Stimulated activated CD4-positive, alpha-beta T cell treated with anti-CD3 and anti-CD28 coated beads, Interleukin-4, amount 100 ng/mL, for 24 hours (primary cell): Measurements from ENCODE around the gene PDGFA.

Experiments used
- DNase-seq: peaks from one replicate; pipeline ENCODE4 v3.0.0-alpha.2; 2020

The PDGFA gene

DNA sequence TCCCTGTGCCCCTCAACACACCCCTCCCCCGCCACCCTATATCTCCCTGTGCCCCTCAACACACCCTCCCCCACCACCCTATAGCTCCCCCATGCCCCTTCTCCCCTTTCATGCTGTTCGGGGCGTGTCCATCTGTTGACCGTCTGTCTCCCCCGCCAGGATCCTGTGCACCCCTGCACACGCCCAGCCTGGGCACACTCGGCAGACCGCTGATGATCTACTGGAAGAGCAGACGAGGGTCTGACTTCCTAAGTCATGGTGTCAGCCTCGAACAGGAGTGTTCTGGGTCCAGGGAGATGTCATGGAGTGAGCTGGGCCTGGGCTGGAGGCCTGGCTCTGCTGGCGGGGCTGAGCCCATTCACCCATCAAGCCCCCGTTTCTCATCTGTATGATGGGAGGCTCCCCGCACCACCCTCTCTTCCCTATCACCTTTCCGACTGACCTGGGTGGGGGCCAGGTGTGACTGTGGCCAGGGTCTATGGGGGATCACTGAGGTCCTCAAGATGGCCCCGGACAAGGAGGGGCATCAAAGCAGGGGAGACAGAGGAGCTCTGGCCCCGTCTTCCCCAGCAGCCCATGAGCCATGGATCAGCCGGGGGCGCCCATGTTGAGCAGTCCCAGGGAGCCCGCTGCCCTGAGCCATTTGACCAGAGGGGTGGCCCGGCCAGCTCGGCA is 48.3 kb downstream of the PDGFA start:
- DNase-seq: no peak

DNA sequence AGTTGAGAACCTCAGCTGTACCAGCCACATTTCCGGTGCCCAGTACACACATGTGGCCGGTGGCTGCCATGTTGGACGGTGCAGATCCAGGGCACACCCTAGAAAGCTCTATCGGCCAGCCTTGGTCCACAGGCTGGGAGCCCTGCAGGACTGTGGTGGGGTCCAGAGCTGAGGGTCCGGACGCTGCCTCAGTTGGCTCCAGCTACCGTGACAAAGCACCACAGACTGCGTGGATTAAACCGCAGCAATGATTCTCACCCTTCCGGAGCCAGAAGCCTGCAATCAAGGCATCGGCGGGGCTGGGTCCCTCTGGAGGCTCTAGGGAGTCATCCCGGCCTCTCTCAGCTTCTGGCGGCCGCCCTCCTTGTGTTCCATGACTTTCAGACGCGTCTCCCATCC is 50.1 kb downstream of the PDGFA start:
- DNase-seq: no peak

DNA sequence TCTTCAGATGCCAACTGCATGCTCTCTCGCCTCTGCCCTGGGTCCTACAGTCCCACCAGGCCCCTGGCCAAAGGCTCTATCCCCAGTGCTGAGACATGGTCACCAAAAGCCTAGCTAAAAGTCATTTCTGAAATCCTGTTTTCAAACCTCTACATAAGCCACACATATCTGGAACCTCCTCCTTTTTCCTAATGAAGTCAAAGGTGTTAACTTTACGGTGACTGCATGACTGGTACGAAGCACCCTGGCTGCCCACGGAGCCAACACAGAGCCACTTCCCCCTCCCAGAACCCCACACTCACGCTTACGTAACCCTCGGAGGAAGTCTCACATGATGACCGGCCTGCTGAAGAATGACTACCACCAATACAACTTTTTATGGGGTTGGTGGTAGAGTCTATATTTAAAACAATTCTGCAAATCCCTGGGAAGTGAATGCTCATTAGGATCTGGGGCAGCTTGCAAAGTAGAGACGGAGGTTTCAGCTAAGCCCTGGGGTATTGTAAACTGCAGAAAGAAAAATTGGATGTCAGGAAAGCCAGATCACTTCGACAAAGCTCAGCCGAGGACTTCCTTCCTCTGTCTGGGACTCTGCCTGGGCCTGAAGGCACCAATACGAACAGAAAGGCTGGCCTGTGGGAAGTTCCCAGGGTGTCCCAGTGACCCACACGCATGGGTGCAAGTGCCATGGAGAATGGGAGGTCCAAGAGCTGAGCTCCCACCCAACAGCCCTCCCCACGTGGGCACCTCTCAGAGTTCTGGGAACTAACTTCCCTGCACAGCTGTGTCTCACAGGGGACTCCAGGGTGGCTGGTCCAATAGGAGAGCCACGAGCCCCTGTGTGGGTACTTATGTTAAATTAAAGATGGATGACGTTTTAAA is 50.7 kb downstream of the PDGFA start:
- DNase-seq: no peak

DNA sequence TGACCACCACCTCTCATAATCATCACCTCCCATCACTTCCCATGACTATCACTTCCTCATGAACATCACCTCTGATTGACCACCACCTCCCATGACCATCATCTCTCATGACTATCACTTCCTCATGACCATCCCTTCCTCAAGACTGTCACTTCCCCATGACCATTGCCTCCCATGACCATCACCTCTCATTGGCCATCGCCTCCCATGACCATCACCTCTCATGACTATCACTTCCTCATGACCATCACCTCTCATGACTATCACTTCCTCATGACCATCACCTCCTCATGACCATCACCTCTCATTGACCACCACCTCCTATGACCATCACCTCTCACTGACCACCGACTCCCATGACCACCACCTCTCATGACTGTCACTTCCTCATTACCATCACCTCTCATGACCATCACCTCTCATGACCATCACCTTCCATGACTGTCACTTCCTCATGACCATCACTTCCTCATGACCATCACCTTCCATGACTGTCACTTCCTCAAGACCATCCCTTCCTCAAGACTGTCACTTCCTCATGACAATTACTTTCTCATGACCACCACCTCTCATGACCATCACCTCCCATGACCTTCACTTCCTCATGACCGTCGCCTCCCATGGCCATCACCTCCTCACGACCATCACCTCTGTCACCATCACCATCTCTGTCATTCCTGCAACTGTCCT is 51.6 kb downstream of the PDGFA start:
- DNase-seq: no peak

DNA sequence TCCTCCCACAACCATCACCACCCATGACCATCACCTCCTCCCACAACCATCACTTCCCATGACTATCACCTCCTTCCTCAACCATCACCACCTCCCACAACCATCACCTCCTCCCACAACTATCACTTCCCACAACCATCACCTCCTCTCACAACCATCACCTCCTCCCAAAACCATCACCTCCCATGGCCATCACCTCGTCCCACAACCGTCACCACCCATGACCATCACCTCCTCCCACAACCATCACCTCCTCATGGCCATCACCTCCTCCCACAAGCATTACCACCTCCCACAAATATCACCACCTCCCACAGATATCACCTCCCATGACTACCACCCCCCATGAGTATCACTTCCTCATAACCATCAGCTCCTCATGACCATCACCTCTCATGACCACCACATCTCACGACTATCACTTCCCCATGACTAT is 52.2 kb downstream of the PDGFA start:
- no peak for DNase-seq

DNA sequence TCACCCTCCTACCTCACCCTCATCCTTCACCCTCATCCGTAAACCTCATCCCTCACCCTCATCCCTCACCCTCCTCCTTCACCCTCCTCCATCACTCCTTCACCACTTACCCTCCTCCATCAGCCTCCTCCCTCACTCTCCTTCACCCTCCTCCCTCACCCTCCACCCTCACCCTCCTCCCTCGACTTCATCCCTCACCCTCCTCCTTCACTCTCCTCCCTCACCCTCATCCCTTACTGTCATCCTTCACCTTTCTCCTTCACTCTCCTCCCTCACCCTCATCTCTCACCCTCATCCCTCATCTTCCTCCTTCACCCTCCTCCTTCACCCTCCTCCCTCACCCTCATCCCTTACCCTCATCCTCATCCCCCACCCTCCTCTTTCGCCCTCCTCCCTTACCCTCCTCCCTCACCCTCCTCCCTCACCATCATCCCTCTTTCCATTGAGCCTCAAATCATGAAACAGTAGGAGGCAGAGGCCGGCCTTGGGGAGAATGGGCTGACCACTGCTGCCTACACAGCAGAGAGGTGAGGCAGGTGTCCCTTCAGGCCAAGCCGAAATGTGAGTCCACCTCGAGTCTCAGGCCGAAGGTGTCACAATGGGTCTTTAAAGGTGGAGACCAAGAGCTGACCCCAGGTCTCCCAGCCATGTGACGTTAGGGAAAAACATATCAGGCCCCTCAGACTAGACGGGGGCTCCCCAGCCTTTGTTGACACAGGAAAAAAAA is 53.0 kb downstream of the PDGFA start:
- DNase-seq: no peak

DNA sequence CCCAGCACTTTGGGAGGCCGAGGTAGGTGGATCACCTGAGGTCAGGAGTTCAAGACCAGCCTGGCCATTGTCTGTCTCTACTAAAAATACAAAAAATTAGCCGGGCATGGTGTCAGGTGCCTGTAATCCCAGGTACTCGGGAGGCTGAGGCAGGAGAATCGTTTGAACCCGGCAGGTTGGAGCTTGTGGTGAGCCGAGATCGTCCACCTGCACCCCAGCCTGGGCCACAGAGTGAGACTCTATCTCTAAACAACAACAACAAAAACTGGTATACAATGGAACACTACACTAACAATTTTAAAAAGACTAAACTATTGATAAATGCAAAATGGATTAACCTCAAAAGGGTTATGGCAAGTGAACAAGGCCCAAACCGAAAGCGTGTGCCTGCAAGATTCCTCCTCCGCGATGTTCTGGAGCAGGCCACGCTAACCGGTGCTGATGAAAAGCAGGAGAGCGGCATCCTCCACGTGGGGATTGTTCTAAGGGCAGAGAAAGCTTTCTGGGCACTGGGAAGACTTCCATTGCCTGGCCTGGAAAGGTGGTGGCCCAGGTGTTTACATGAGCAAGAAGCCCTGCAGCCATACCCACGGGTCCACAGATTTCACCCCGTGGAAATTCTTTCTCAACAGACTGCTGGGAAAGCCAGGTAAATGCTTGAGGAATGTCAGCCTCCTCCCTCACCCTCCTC is 53.8 kb downstream of the PDGFA start:
- no peak for DNase-seq

DNA sequence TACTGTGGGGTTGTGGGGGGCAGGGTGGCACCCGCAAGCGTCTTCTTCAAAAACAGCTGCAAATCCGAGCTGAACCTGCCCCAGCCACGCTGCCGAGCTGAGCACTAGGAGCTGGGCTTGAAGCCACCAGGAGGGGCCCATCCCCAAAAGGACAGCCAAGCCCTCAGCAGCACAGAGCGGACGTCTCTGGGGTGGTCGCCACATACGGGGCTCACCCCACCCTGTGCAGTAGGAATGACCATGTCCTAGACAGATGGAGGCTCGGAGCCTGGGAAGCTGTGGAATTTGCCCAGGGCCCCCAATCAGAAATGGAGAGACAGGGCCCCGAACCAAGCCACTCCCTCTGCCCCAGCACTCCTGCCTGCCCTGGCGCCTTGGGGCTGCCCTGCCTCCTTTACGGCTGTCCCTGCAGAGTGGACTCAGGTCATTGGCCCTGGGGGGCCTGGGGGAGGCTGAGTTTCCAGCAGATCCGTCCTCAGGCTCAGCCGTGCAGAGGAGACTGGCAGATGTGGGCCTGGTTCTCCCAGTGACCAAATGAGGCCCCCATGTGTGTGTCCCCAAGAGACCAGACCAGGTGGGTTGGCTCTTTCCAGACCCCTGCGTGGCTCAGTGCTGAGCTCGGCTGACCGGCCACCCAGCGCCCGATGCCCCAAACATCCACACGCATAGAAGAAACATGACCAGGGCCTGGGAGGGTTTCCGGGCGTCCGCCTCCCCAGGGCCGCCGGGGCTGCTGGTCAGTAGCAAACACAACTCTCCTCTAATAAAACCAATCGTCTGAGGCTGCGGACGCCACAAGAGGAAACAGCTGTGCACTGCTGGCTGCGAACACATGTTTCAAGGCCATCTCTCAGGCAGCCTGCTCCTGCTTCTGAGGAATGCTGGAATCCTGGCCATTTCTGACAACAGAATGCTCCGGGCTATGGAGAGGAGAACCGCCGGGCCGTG is 54.9 kb downstream of the PDGFA start:
- no peak for DNase-seq

DNA sequence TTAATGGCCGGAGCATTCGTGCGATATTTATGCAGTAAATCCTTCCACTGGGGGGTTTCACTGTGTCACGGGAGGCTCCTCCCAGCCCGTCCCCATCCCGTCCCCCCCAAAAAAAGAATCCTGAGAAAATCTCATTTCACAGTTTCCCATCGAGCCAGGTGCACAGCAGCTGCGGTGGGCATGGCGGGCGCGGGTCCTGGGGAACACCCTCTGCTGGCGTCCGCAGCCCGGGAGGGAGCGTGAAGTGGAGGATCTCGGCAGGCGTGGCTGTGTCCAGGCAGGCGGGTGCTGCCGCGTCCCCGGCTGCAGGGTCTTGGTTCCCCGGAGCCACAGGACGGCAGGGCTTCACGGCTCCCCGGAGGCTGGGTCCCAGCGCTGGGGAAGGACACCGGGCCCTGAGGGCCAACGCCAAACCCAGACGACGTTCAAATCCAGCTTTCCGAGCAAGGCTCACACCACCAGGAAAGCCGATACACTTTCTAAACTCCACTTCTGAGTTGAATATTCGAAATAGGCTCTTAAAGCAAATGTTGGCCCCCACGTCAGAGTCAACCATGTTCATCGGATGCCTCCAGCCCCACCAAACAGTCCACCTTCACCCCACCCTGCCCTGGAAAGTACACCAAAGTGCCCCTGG is 55.7 kb downstream of the PDGFA start:
- no peak for DNase-seq

DNA sequence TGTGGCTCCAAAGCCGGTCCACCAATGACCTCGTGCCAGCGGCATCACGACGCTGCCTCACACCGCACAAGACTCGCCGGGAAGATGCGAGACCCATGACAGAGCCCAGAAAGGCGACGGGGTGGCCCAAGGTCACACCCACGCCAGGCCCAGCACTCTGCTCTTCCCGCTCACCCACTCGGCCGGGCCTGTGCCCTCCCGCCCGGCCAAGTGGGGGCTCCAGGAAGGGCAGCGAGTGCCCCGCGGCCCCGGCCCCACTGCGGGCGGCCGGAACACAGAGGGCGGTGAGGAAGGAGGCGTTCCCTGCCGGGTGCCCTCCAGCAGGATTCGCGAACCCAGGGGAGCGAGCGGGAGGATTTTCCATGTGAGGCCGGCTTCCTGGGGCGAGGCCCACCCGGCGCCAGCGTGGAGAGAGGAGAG is 56.3 kb downstream of the PDGFA start:
- DNase-seq: no peak

DNA sequence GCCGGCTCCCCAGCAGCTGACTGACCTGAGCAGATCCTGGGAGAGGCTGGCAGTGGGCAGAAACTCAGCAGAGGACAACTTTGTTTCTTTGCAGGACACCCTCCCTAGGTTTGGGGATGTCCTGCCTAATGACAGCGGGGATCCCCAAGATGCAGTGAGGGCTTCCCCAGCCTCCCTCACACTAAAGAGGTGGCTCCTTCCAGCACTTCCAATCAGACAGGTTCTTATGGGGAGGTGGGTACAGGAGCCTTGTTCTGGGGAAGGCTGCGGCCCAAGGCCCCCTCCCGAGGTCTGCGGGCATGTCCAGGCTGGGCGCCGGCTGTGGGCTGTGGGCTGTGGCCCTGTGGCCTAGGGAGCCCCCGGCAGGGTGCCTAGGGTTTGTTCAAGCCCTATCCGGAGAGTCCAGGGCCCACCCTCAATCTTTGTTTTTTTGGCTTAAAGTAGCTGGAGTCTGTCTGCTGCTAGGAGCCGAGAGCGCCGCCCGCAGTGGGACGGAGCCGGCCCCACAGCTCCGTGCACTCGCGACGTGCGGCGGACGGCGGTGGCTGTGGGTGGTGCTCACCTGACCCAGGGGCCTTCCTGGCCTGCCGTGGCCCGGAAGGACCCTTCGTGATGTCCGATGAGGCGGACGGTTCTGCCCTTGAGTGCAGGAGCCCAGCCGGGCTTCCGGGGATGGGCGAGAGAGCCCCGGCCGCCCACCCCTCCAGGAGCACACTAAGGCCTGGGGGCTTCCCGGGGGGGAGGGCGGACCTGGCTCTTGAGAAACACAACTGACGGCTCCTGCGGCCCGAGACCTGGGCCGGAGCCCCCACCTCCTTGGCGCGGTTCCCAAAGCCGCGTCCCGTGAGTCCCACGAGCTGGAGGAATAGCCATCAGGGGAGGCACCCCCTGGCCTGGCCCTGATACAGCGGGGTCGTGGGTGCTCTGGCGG is 57.2 kb downstream of the PDGFA start:
- no peak for DNase-seq

DNA sequence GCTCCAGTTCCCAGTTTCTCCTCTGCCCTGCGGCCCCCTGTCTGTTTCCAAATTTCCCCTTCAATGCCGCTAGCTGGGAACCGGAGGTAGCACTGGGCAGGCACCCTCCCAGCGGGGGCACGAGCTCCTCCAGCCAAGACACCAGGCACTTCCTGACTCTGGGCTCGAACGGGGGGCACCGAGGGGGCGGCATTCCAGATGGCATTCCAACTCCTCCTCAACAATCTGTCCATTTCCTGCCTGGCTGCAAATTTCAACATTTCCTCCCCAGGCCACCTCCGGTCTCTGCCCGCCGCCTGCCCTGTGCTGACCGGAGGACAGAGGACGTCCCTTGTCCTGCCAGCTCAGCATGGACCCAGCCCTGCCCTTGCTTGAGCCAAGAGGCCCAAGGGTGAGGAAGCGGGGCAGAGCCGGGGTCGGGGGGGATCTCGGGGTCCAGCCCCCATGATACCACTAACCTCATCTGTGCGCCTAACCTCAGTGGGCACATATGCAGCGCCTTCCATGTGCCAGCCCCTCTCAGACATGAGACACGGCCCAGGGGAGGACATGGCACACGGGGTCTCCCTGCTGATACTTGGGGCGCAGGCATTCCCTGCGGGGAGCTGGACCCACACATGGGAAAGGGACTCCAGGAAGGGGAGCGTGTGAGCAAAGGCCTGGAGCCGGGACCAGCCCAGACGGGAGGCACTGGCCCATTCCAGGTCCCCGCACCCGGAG is 58.0 kb downstream of the PDGFA start:
- no peak for DNase-seq

DNA sequence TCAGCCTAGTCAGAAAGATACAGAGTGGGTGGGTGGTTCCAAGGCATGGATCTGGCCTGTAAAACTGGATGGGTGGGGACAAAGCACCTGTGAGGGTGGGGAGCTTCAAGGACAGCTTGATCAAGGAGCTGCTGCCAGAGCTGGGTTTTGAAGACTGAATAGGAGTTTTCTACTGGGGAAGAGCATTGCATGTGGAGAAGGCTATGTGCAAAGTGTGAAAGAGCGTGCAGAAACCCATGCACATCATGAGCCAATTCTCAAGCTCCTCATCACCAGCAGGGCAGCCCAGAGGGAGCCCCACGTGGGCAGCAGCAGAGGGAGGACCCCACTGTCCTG is 58.6 kb downstream of the PDGFA start:
- DNase-seq: no peak

DNA sequence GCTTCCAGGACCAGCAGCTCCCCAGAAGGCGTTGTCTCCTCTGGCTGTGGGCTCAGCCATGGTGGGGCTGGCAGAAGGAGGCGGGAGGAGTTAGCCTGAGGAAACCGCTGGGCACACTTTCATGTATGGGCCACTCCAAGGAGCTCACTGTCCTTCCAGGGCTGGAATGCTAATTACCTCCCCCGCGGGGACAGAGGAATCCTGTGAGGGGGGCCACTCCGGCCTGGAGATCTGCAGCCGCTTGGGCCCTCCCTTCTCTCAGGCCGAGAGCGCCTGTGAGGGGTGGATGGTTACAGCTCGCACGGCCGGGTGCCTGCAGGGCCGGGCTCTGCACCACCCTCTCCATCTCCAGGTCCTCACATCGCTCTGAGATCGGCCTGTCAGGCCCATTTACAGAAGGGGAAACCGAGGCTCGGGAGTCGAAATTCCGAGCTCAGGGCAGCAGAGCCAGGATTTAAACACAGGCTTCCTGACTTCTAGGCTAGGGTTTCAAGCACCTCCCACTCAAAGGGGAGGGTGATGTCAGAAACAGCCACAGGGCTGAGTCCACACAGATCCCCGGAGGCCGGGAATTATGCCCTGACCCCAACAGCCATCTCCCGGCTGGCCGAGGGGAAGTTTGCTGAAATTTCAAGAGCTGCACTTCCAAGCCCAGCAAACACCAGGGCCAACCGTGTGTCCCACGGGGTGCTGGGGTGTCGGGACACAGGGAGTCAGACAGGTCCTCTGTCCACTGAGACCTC is 59.1 kb downstream of the PDGFA start:
- no peak for DNase-seq

DNA sequence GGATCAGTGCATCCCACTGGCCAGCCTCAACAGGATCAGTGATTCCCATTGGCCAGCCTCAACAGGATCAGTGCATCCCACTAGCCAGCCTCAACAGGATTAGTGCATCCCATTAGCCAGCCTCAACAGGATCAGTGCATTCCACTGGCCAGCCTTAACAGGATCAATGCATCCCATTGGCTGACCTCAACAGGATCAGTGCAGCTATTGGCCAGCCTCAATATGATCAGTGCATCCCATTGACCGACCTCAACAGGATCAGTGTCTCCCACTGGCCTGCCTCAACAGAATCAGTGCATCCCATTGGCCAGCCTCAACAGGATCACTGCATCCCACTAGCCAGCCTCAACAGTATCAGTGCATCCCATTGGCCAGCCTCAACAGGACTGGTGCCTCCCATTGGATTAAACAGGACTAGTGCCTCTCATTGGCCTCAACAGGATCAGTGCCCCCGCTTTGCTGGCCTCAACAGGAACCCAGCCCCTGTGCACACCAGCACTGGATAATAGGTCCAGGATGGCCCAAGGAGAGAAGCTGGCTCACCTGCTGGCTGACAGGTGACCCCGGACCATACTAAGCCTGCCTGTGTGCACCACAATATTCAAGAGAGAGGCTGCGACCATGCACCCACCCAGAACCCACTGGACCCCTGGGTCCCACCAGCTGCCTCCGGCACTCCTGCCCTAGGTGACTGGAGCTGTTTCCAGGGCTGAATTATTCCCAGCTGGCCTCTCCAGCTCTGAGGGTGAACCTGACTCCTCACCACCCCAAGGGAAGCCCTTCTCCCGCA is 59.9 kb downstream of the PDGFA start:
- no peak for DNase-seq

DNA sequence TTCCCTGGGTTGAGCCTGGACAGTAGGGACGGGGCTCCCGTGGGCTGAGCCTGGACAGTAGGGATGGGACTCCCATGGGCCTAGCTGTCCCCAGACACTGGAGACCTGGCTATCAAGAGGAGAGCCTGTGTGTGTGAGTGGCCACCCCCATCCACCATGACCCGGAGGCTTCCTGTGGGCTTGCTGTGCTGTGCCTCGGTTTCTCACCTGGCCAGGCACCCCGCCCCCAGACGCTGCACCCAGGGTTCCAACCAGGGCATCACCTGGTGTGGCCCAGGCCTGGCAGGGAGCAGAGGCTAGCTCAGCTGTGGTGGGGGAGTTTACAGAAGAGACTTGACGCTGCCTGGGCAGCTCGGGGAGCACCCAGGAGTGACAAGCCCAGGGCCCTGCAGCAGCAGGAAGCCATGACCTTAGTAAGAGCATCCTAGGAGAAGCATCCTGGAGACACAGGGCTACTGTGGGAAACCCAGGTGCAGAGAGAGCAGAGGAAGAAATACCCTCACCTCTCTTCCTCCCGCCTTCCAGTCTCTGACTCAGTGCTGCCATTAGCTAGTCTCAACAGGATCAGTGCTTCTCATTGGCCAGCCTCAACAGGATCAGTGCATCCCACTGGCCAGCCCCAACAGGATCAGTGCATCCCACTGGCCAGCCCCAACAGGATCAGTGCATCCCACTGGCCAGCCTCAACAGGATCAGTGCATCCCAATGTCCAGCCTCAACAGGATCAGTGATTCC is 61.0 kb downstream of the PDGFA start:
- no peak for DNase-seq
